Esophagus (tissue), 2 donors: ENCODE measurements around the gene MYCBP2. TPM values are rescaled to one million over a fixed set of nuclear protein-coding genes. Genes with fewer than 3 reads are reported as not detected.
"Not testable (repeated sequence)": the region's sequence is repeated elsewhere in the genome, so short reads cannot be mapped to it uniquely, and the experiment has no call there.

ENCODE experiments used
- H3K27ac ChIP-seq, 2 donors: one replicate each; pipeline ENCODE4 v1.5.1; 2013; ENCODE audit warnings: low read depth in 2 of 2, mild to moderate bottlenecking in 2 of 2, inconsistent platforms in 1 of 2, low read length in 1 of 2, moderate library complexity in 1 of 2
- H3K27me3 ChIP-seq, 2 donors: one replicate each; pipeline ENCODE4 v1.6.1; 2013; ENCODE audit warnings: low read length in 2 of 2, control low read depth in 1 of 2, mild to moderate bottlenecking in 1 of 2; ENCODE audit not compliant: insufficient read depth in 2 of 2, control insufficient read depth in 1 of 2
- H3K36me3 ChIP-seq, 2 donors: one replicate each; pipeline ENCODE4 v1.6.1; 2013; ENCODE audit warnings: low read length in 1 of 2; ENCODE audit not compliant: control insufficient read depth in 2 of 2, insufficient read depth in 2 of 2
- H3K4me1 ChIP-seq, 2 donors: one replicate each; pipeline ENCODE4 v1.6.1; 2013; ENCODE audit warnings: low read length in 1 of 2; ENCODE audit not compliant: control insufficient read depth in 2 of 2, insufficient read depth in 2 of 2
- H3K4me3 ChIP-seq, 2 donors: one replicate each; pipeline ENCODE4 v1.5.1; 2013; ENCODE audit warnings: low read length in 2 of 2, mild to moderate bottlenecking in 2 of 2, low read depth in 1 of 2, moderate library complexity in 1 of 2
- H3K9me3 ChIP-seq, 2 donors: one replicate each; pipeline ENCODE4 v1.6.1; 2013; ENCODE audit warnings: mild to moderate bottlenecking in 2 of 2, low read depth in 1 of 2, low read length in 1 of 2, moderate library complexity in 1 of 2; ENCODE audit not compliant: control insufficient read depth in 2 of 2, insufficient read depth in 1 of 2
- WGBS, 2 donors: extraction: QIAGEN DNeasy Blood & Tissue Kit; methylation state at CpG; one replicate each; pipeline ENCODE4 v1.1.7; 2013; 5-methylcytosine and 5-hydroxymethylcytosine counted together
- polyA plus RNA-seq, 2 donors: library from polyadenylated mRNA; stranded (reverse); fragments of 200-250 nt; gene quantifications; one replicate each; pipeline ENCODE4 v1.2.3, GENCODE V29; 2013
- donor health status: healthy with polysubstance abuse.
- donor health status: Bipolar disorder and iron deficiency.

Gene MYCBP2
- polyA plus RNA-seq, 2 donors, result 28.1 to 37.7 TPM

DNA sequence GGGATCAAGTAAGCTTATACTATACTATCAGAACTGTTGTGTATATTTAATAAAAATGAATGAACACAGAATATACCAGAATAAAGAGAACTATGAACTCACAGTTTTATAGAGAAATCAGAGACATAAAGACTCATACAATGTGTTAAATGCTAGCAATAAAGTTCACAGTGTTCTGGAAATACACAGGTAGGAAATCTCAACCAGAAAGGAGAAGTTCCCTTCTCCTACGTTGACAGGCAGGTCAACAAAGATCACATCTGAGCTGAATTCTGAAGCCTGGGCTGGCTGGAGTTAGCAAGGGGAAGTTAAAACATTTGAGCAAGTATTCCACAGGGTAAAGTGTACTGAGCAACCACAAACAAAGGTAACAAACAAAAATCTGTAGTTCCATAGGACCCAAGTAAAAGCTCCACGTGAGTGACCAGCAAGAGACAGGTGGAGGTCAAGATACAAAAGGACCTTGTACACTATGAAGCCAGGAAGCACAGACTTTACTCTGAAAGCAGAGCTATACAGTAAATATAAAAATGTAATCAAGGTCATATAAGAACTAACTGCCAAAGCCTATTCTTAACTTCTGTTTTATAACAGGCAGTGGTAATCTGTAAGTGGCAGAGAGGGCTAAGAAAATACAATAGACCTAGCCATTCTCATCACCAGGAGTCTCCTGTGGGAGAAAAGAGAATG lies 312.9 kb downstream of the MYCBP2 start:
- peaks cover 13% of the 10 kb centered on the region in 2 donors for H3K36me3 ChIP-seq
- no peaks in the 10 kb centered on the region for H3K27me3 ChIP-seq
- no peak overlapping the region for H3K27ac ChIP-seq
- WGBS, 2 donors, result 72 to 80% methylated on average over 2 of the region's 2 CpGs
- no peak overlapping the region for H3K4me3 ChIP-seq
- H3K4me1 ChIP-seq, result no peaks in the 10 kb centered on the region
- no peaks in the 10 kb centered on the region for H3K9me3 ChIP-seq

DNA sequence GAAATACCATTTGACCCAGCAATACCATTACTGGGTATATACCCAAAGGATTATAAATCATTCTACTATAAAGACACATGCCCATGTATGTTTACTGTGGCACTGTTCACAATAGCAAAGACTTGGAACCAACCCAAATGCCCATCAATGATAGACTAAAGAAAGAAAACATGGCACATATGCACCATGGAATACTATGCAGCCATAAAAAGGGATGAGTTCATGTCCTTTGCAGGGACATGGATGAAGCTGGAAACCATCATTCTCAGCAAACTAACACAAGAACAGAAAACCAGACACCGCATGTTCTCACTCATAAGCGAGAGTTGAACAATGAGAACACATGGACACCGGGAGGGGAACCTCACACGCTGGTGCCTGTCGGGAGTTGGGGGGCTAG lies 317.2 kb downstream of the MYCBP2 start:
- not testable (repeated sequence) for H3K4me1 ChIP-seq, H3K27me3 ChIP-seq, H3K4me3 ChIP-seq, H3K27ac ChIP-seq, H3K9me3 ChIP-seq
- WGBS, 2 donors, result 95 to 99% methylated on average over 5 of the region's 5 CpGs
- H3K36me3 ChIP-seq, result peaks cover 17 to 18% of the 10 kb centered on the region in 2 donors

DNA sequence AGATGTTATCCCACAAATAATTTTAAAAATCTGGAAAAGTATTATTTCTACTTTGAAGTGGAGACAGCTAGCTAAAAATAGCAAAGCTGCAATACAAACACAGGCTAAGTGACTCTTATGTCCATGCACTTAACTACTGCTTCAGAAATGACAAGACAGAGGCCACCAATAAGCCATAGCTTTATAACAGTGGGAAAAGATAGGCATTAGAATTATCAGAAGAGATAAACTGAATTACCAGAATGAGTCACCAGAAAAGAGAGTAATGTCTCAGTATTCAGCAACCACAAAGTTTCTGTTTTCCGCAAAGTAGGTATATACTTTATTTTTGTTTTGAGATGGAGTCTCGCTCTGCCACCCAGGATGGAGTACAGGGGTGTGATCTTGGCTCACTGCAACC lies 317.9 kb downstream of the MYCBP2 start:
- 83 to 92% methylated on average over 2 of the region's 2 CpGs for WGBS, 2 donors
- Histone ChIP-seq H3K9me3 (no peaks in the 10 kb centered on the region), H3K27me3 (no peaks in the 10 kb centered on the region), H3K4me1 (no peaks in the 10 kb centered on the region), H3K27ac (no peak overlapping the region), H3K36me3 (peaks cover 14 to 17% of the 10 kb centered on the region in 2 donors), H3K4me3 (no peak overlapping the region)

DNA sequence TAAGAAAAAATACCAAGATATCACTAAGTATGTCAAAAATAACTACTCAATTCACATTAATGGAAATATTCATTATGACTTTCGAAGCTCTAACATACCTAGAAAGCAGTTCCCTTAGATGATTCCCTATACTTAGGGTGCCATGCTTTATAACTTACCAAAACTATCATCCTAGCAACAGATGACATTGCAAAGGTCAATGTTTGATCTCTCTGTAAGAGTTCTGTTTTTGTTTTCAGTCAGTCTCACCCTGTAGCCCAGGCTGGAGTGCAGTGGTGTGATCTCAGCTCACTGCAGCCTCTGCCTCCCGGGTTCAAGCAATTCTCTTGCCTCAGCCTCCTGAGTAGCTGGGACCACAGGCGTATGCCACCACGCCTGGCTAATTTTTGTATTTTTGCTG lies 318.6 kb downstream of the MYCBP2 start:
- H3K4me1 ChIP-seq, H3K4me3 ChIP-seq, H3K27me3 ChIP-seq, H3K27ac ChIP-seq, H3K9me3 ChIP-seq: not testable (repeated sequence)
- WGBS, 2 donors, result 93% methylated on average over 4 of the region's 4 CpGs
- peaks cover 14% of the 10 kb centered on the region in 2 donors for H3K36me3 ChIP-seq

- H3K27ac ChIP-seq, result no peak overlapping the region
- H3K27me3 ChIP-seq, result no peaks in the 10 kb centered on the region
- no peaks in the 10 kb centered on the region for H3K4me1 ChIP-seq
- WGBS, 2 donors, result 62 to 63% methylated on average over 7 of the region's 7 CpGs
- peaks cover 4 to 12% of the 10 kb centered on the region in 2 donors for H3K36me3 ChIP-seq
- H3K9me3 ChIP-seq, result no peaks in the 10 kb centered on the region
- no peak overlapping the region for H3K4me3 ChIP-seq
Measured at GRCh38 chr13:77002590-77003190, 324.2 kb downstream of the MYCBP2 start.

GRCh38 chr13:77001963-77002587 lies 324.8 kb downstream of the MYCBP2 start:
- no peak overlapping the region for H3K27ac ChIP-seq
- H3K4me3 ChIP-seq, result no peak overlapping the region
- H3K27me3 ChIP-seq, result no peaks in the 10 kb centered on the region
- peaks cover under 1 to 6% of the 10 kb centered on the region in 2 donors for H3K36me3 ChIP-seq
- no peaks in the 10 kb centered on the region for H3K9me3 ChIP-seq
- H3K4me1 ChIP-seq, result no peaks in the 10 kb centered on the region
- 50 to 51% methylated on average over 4 of the region's 4 CpGs for WGBS, 2 donors

- Histone ChIP-seq H3K36me3 (peaks cover 0 to 6% of the 10 kb centered on the region in 2 donors), H3K4me3 (no peak overlapping the region), H3K4me1 (no peaks in the 10 kb centered on the region), H3K27me3 (no peaks in the 10 kb centered on the region), H3K27ac (no peak overlapping the region), H3K9me3 (no peaks in the 10 kb centered on the region)
- WGBS, 2 donors, result 53 to 63% methylated on average over 4 of the region's 4 CpGs
Measured at GRCh38 chr13:77001540-77001939, 325.4 kb downstream of the MYCBP2 start.

DNA sequence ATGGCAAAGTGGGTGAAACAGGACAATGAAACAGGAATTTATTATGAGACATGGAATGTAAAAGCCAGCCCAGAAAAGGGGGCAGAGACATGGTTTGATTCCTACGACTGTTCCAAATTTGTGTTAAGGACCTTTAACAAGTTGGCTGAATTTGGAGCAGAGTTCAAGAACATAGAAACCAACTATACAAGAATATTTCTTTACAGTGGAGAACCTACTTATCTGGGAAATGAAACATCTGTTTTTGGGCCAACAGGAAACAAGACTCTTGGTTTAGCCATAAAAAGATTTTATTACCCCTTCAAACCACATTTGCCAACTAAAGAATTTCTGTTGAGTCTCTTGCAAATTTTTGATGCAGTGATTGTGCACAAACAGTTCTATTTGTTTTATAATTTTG lies 326.4 kb downstream of the MYCBP2 start:
- H3K4me3 ChIP-seq, result no peak overlapping the region
- H3K4me1 ChIP-seq, result no peaks in the 10 kb centered on the region
- H3K9me3 ChIP-seq, result no peaks in the 10 kb centered on the region
- peaks cover 0 to 6% of the 10 kb centered on the region in 2 donors for H3K36me3 ChIP-seq
- 55 to 72% methylated on average over 1 of the region's 1 CpG for WGBS, 2 donors
- H3K27ac ChIP-seq, result no peak overlapping the region
- H3K27me3 ChIP-seq, result no peaks in the 10 kb centered on the region
